Endothelial cell (in vitro differentiated cells): ENCODE results near the gene HTRA2. TPM values are rescaled to one million over a fixed set of nuclear protein-coding genes. Genes with fewer than 3 reads are reported as not detected.

Source experiments
- DNase-seq: peaks from one replicate; pipeline ENCODE4 v3.0.0; 2021; ENCODE audit warnings: low spot score
- H3K27ac Mint-ChIP-seq: one replicate; pipeline ENCODE4 v1.8.0; 2021; ENCODE audit warnings: mixed read lengths, inconsistent platforms; ENCODE audit not compliant: unreplicated experiment
- H3K27me3 Mint-ChIP-seq: one replicate; pipeline ENCODE4 v1.8.0; 2021; ENCODE audit warnings: mild to moderate bottlenecking, moderate library complexity, mixed read lengths, inconsistent platforms; ENCODE audit not compliant: unreplicated experiment
- H3K36me3 Mint-ChIP-seq: one replicate; pipeline ENCODE4 v1.8.0; 2021; ENCODE audit warnings: mild to moderate bottlenecking, low read depth, mixed read lengths, inconsistent platforms; ENCODE audit not compliant: unreplicated experiment
- H3K4me1 Mint-ChIP-seq: one replicate; pipeline ENCODE4 v1.8.0; 2021; ENCODE audit warnings: mild to moderate bottlenecking, mixed read lengths, inconsistent platforms; ENCODE audit not compliant: unreplicated experiment
- H3K4me3 Mint-ChIP-seq: one replicate; pipeline ENCODE4 v1.8.0; 2021; ENCODE audit warnings: mild to moderate bottlenecking, mixed read lengths, inconsistent platforms; ENCODE audit not compliant: unreplicated experiment
- H3K9me3 Mint-ChIP-seq: one replicate; pipeline ENCODE4 v1.8.0; 2021; ENCODE audit warnings: mixed read lengths, inconsistent platforms; ENCODE audit not compliant: unreplicated experiment
- CTCF ChIP-seq: fragments of 200-600 bp; sonication (generic); IDR thresholded peaks from one replicate; pipeline ENCODE4 v1.5.0; 2021; ENCODE audit warnings: antibody characterized with exemption; ENCODE audit not compliant: unreplicated experiment
- total RNA-seq: library from RNA; stranded (reverse); fragmentation: NEBNext Ultra II Directional; extraction: Animal tissue kit (Norgen Biotek cat#: 25700); gene quantifications from one replicate; pipeline ENCODE4 v1.2.1, GENCODE V29; 2021; ENCODE audit not compliant: unreplicated experiment

Gene HTRA2
- total RNA-seq, 1 donor from 2014 or later, result 44.3 TPM

GRCh38 chr2:74522516-74522915 lies 7.2 kb upstream of the HTRA2 start:
- Mint-ChIP-seq H3K36me3 (peaks cover 24% of the 10 kb centered on the region), H3K4me1 (peaks cover 10% of the 10 kb centered on the region), H3K9me3 (no peaks in the 10 kb centered on the region), H3K4me3 (no peak overlapping the region), H3K27ac (no peak overlapping the region), H3K27me3 (peaks cover 15% of the 10 kb centered on the region)
- TF ChIP-seq CTCF, result no peak
- DNase-seq, result no peak

GRCh38 chr2:74524005-74524404 lies 5.7 kb upstream of the HTRA2 start:
- Mint-ChIP-seq H3K4me3 (no peak overlapping the region), H3K4me1 (peaks cover 19% of the 10 kb centered on the region), H3K27me3 (peaks cover 17% of the 10 kb centered on the region), H3K36me3 (peaks cover 30% of the 10 kb centered on the region), H3K9me3 (no peaks in the 10 kb centered on the region), H3K27ac (no peak overlapping the region)
- DNase-seq, result no peak
- TF ChIP-seq CTCF, result no peak

- DNase-seq, result no peak
- H3K4me3 Mint-ChIP-seq, result peak overlapping the region; percentile 62
- peaks cover 21% of the 10 kb centered on the region for H3K4me1 Mint-ChIP-seq
- H3K9me3 Mint-ChIP-seq, result no peaks in the 10 kb centered on the region
- no peak for TF ChIP-seq CTCF
- H3K36me3 Mint-ChIP-seq, result peaks cover 30% of the 10 kb centered on the region
- peaks cover 11% of the 10 kb centered on the region for H3K27me3 Mint-ChIP-seq
- peak overlapping the region; percentile 30 for H3K27ac Mint-ChIP-seq
These were observed 4.6 kb upstream of the HTRA2 start for GRCh38 chr2:74524955-74525716.

- Mint-ChIP-seq H3K4me3 (peak within 1 kb of the TSS; percentile 81), H3K27me3 (peaks cover 11% of the 10 kb centered on the region), H3K27ac (peak within 1 kb of the TSS; percentile 61), H3K9me3 (no peaks in the 10 kb centered on the region), H3K4me1 (peaks cover 21% of the 10 kb centered on the region), H3K36me3 (peaks cover 33% of the 10 kb centered on the region)
- no peak for DNase-seq
- no peak for TF ChIP-seq CTCF
These were observed 3.8 kb upstream of the HTRA2 start, which contains the start of gene DQX1 for GRCh38 chr2:74525717-74526648. DQX1 (minus strand) TSS chr2:74526231; CDS start chr2:74525729, 502 bp downstream.
